ENCODE data around the gene ARHGEF11. TPM values are rescaled to one million over a fixed set of nuclear protein-coding genes. Genes with fewer than 3 reads are reported as not detected.
A peak's percentile ranks its signal among the peaks of the same experiment; 100 is the strongest.

Gene ARHGEF11
- total and polyA plus RNA-seq, 9 of the 15 experiments (the other 6 are each of a cell fraction or from before 2014, with no cell fraction given) = 0.14 to 15.5 (median 9.0) TPM

GRCh38 chr1:157090196-157090647, 44.7 kb upstream of the ARHGEF11 start:
- no TSS peak for BruUV-seq (replicated peaks)
- H3K9me1 ChIP-seq (ENCODE audit: control insufficient read depth, insufficient read depth, low read length) = no peaks in the 10 kb centered on the region
- intact Hi-C loops (cut with micrococcal nuclease) (loop anchor here (1.0 to 10.0 kb wide), 2 partner anchors 66 to 405 kb away; no protein-coding TSS in a partner anchor), in situ Hi-C loops (cut with MboI) (loop anchor here (10.0 kb wide), 1 partner anchor 405 kb away; no protein-coding TSS in a partner anchor)
- ChIA-PET POLR2A (interaction anchor here (0.5 to 2.1 kb wide), 14 partner anchors 9 to 415 kb away, joined by 3 to 14 read pairs (median 4); partner anchors contain the start of gene ETV3L), CTCF (ENCODE audit: low intra/inter-chr PET ratio) (interaction anchor here (1.1 to 5.9 kb wide), 2 partner anchors 67 to 399 kb away, joined by 5 to 133 read pairs; no protein-coding TSS in a partner anchor)
- FAIRE-seq (peak; percentile 95), DNase-seq (ENCODE audit: extremely low read depth in 1 of 4, low spot score in 3 of 4) (peak; percentile 81 to 88 (median 87)), ATAC-seq (peak; percentile 96)
- no peaks in the 10 kb centered on the region; the same call in 1 of the 2 replicates for H4K20me1 ChIP-seq (replicated peaks; ENCODE audit: control insufficient read depth, insufficient read depth, low read length)
- H3K36me3 ChIP-seq (ENCODE audit: control insufficient read depth, insufficient read depth, low read length) = no peaks in the 10 kb centered on the region
- H3K9ac ChIP-seq (ENCODE audit: insufficient read depth in 1 of 2, low read depth in 2 of 2, low read length in 2 of 2) = no peak overlapping the region
- H3K27me3 ChIP-seq (ENCODE audit: control insufficient read depth in 2 of 2, insufficient read depth in 2 of 2, low read length in 2 of 2) = no peaks in the 10 kb centered on the region
- H2AFZ ChIP-seq (ENCODE audit: low read depth, low read length) = 0 out of 2 replicates have a peak overlapping the region, but pooled peaks have one; percentile 10
- H3K4me3 ChIP-seq = no peak overlapping the region
- H3K4me2 ChIP-seq (ENCODE audit: insufficient read depth, low read length) = no peak overlapping the region
- H3K27ac ChIP-seq (ENCODE audit: extremely low read depth, low read depth, low read length) = no peak overlapping the region
- WGBS (ENCODE audit: insufficient coverage, low coverage, missing lambda C conversion rate) = 6% methylated on average over 10 of the region's 10 CpGs
- peaks cover 2 to 4% of the 10 kb centered on the region in 2 experiments; a peak in 2 of 5 replicates for H3K4me1 ChIP-seq (replicated peaks in 1 of 2; ENCODE audit: control insufficient read depth in 2 of 2, insufficient read depth in 2 of 2, low read length in 2 of 2)
- no peaks in the 10 kb centered on the region for H3K9me3 ChIP-seq (replicated peaks; ENCODE audit: control insufficient read depth, insufficient read depth, low read depth, low read length)
- no peaks in the 10 kb centered on the region for H3K79me2 ChIP-seq (ENCODE audit: control insufficient read depth, insufficient read depth, low read length)
- TF ChIP-seq JUND (IDR thresholded peaks at IDR 0.05; ENCODE audit: borderline replicate concordance, low read depth, low read length) (no peak), JUND (tag; IDR thresholded peaks at IDR 0.05; ENCODE audit: borderline replicate concordance, low read depth, low read length) (no peak), PRDM10 (IDR thresholded peaks at IDR 0.05; ENCODE audit: partially characterized antibody) (no peak), ZNF592 (IDR thresholded peaks at IDR 0.05) (no peak), RCOR1 (IDR thresholded peaks at IDR 0.05; ENCODE audit: borderline replicate concordance in 1 of 2, low read depth in 2 of 2, low read length in 2 of 2) (peak in 1 of 2 experiments; percentile 57; a peak in 2 of 4 replicates), PHF21A (IDR thresholded peaks at IDR 0.05; ENCODE audit: borderline replicate concordance, low read depth) (no peak), POLR3G (IDR thresholded peaks at IDR 0.05; ENCODE audit: extremely low read depth, insufficient read length, insufficient replicate concordance) (no peak), SRSF1 (IDR thresholded peaks at IDR 0.05; ENCODE audit: low read depth, low read length) (no peak), MAZ (CRISPR knock-in tag; conservative IDR thresholded peaks at IDR 0.05 in 1 of 2, IDR thresholded peaks at IDR 0.05 in 1 of 2) (0 out of 4 replicates have a peak, but pooled peaks of 1 of the 2 experiments have one; percentile 29), TRIM28 (IDR thresholded peaks at IDR 0.05) (no peak), ESRRA (IDR thresholded peaks at IDR 0.05; ENCODE audit: borderline replicate concordance, low read depth) (peak; percentile 20; the same call in 1 of the 2 replicates), ARID2 (IDR thresholded peaks at IDR 0.05) (peak; percentile 98), ADNP (tag; IDR thresholded peaks at IDR 0.05) (no peak), ZNF140 (CRISPR knock-in tag; IDR thresholded peaks at IDR 0.05) (no peak)

All from K562 (cell line).